Stimulated activated CD8-positive, alpha-beta memory T cell treated with anti-CD3 and anti-CD28 coated beads, Interleukin-12 subunit alpha, Interleukin-12 subunit beta, amount 100 ng/mL, for 24 hours (primary cell): Measurements from ENCODE around the gene DSG2.

Source experiments
- DNase-seq: peaks from one replicate; pipeline ENCODE4 v3.0.0-alpha.2; 2020; ENCODE audit errors: extremely low read depth

The DSG2 gene

GRCh38 chr18:31590570-31590969 is 92.6 kb downstream of the DSG2 start:
- DNase-seq: no peak

GRCh38 chr18:31591113-31591512 is 93.1 kb downstream of the DSG2 start:
- no peak for DNase-seq

GRCh38 chr18:31591628-31592027 is 93.7 kb downstream of the DSG2 start, which contains the start of gene TTR:
TTR (plus strand) TSS chr18:31591877; CDS start chr18:31591903, 26 bp downstream.
- DNase-seq: no peak

GRCh38 chr18:31592506-31593157 is 94.7 kb downstream of the DSG2 start:
- DNase-seq: no peak

GRCh38 chr18:31595121-31595771 is 97.3 kb downstream of the DSG2 start:
- no peak for DNase-seq

- DNase-seq: no peak
Measured at GRCh38 chr18:31596081-31596872, 98.3 kb downstream of the DSG2 start.

GRCh38 chr18:31598021-31598805 is 100.2 kb downstream of the DSG2 start:
- no peak for DNase-seq
